Ramos (cell line): ENCODE measurements around the gene FGFBP3.
"Not testable (repeated sequence)": the region's sequence is repeated elsewhere in the genome, so short reads cannot be mapped to it uniquely, and the experiment has no call there.

ENCODE experiments used
- in situ Hi-C: fragments of 300-500 bp; cut with MboI; formaldehyde crosslinking; loops from one replicate; pipeline ENCODE4 v1.14.3; 2022; ENCODE audit warnings: low sequenced_read_pairs; ENCODE audit not compliant: unreplicated experiment

Gene FGFBP3

DNA sequence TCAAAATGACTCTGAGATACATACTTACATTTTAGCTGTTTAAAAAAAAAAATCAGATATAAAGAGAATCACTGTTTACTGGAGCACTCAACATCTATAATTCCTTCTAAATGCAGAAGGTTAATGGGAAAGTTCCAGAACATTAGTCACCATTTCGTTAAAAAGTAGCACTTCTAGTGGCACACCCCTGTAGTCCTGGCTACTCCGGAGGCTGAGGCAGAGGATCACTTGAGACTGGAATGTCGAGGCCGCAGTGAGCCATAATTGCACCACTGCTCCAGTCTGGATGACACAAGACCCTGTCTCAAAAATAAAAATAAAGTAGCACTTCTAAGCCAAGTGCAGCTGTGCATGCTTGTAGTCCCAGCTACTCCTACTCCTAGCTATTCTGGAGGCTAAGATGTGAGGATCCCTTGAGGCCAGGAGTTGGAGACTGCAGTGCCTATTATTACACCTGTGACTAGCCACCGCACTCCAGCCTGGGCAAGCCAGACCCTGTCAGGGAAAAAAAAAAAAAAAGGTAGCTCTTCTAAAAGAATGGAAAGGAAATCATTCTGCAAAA, 2.2 kb downstream of the FGFBP3 start:
- in situ Hi-C loops, result loop anchor here (25.0 kb wide), 3 partner anchors 520 to 995 kb away; partner anchors contain the start of gene ANKRD1

DNA sequence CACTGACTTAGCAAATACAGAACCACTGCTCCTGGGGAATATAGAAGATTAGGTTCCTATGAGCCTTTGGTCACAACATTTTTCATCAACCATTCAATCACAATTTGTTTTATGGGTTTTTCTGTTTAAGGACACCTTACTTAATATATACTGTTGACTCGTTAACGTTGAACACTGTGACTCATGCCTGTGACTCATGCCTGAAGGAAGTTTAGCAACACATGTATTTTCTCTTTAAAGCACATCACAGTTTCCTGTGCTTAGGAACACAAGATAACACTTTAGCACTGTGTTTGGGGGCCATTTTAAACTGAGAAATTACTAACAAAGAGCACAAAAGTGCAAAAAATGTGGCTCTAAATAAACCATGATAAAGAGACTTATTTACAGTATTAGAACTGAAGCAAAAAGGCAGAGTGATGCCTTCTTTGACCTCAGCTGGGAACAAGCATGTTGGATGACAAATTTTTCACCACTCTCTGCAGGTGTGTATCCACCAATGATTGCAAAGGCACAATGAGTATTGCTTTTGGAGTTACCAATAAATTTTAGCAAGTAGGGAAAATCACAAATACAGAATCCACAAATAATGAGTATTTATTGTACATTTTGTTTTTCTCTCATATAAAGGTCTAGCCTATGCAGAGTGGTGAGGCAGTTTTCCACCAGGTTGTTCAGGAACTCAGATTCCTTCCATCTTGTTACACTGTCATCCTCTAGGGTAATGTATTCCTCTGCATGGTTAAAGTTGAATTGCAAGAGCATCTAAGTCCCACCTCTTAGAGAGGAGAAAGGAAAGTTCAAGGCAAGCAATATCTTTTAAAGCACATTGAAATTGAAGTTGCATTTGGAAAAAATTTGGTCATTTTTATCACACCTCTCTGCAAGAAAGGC, 7.3 kb downstream of the FGFBP3 start:
- in situ Hi-C loops, result loop anchor here (25.0 kb wide), 3 partner anchors 515 to 990 kb away; partner anchors contain the start of gene ANKRD1

DNA sequence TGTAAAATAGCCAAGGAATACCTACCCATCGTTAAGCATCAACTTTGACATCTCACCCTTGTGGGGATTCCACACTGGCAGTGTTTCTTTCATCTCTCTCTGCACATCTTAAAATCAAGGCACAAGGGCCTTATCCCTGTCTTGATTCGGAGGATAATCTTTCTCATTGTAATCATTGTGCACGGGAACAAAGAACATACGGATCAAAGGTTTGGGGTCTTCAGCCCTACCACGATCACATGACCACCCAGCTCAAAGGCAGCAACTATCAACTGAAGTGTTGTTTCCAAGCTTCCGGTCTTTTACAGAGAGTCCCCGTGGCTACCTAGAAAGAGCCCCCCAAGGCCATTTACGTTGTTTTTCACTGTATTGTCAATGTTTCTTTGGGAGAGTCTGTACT, 11.9 kb downstream of the FGFBP3 start:
- in situ Hi-C loops, result no loop called here

DNA sequence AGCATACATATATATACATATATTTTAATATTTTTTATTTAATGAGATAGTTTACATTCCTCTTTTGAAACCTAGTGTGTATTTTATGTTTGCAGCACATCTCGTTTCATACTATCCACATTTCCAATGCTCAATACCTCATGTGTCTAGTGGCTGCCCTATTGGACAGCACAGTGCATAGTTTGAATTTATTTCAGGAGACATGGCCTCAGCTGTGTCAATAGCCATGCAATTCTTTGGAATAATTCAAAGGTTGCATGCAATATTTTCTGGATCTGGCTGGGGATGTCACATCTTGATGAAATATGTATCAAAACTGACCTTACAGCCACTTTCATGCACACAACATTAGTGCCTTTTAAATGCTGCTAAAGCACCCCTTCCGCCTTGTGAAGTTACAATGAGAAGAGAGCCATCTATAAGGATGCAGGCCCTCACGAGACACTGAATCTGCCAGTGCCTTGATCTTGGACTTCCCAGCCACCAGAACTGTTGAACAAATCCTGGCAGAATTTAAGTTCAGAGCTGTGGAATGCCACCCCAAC, 13.0 kb downstream of the FGFBP3 start:
- in situ Hi-C loops, result no loop called here

DNA sequence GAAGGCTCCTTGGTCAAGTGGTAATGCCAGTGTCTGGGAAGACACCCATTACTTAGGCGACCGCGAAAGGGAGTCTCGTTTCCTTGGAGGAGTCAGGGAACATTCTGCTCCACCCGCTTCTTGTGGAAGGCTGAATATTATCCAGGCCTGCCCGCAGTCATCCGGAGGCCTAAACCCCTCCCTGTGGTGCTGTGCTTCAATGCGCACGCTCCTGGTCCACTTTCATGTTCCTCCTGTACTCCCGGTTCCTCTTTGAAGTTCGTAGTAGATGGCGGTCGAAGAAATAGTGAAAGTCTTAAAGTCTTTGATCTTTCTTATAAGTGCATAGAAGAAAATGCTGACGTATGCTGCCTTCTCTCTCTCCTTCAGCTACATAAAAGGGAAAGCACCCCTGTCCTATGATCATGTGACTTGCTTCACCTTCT, 15.0 kb downstream of the FGFBP3 start:
- in situ Hi-C loops, result not testable (repeated sequence)

DNA sequence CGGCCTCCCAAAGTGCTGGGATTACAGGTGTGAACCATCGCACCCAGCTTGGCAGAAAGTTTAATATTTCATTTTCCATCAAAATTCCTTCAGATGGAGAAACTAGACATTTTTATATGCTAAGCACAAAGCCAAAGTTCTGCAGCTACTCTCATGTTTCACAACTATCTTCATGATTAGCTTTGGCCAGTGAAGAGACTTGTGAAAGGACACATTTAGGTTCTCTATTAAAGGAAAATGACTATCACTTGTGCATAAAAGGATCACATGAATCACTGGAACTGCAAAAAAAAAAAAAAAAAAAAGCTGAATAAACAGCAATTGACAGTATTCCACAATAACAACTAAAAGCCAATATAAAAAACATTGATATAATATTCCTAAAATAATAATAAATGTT, 16.2 kb downstream of the FGFBP3 start:
- in situ Hi-C loops, result no loop called here

DNA sequence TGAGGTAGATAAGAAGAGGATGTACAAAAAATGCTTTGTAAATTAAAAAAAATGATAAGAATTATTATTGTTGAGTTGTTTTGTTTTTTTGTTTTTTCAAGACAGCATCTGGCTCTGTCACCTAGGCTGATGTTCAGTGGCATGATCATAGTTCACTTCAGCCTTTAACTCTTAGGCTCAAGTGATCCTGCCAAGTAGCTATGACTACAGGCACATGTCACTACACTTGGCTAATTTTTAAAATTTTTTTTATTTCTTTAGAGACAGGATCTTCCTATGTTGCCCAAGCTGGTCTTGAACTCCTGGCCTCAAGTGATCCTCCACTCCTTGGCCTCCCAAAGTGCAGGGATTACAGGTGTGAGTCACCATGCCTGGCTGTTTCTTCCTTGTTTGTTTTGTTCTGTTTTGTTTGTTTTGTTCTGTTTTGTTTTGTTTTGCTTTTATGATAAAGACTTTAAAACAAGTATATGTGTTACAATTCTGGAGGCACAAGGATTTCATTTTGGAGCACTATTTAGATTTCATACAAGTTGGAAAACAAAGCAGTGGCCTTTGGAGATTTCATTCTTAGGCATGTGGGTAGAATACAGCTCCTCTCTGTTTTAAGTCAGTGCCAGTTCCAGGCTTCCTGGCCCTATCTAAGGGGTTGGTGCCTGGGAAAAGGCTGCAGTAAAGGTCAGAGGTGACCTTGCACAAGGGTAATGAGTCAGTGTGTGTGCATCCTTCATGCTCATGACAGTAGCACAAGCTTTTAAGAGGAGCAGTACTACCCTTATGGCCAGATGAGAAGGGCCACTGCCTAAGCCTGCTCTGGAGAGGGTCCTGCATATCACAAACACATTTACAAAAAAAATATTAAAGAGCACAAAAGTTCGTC, 17.9 kb downstream of the FGFBP3 start:
- in situ Hi-C loops, result no loop called here

DNA sequence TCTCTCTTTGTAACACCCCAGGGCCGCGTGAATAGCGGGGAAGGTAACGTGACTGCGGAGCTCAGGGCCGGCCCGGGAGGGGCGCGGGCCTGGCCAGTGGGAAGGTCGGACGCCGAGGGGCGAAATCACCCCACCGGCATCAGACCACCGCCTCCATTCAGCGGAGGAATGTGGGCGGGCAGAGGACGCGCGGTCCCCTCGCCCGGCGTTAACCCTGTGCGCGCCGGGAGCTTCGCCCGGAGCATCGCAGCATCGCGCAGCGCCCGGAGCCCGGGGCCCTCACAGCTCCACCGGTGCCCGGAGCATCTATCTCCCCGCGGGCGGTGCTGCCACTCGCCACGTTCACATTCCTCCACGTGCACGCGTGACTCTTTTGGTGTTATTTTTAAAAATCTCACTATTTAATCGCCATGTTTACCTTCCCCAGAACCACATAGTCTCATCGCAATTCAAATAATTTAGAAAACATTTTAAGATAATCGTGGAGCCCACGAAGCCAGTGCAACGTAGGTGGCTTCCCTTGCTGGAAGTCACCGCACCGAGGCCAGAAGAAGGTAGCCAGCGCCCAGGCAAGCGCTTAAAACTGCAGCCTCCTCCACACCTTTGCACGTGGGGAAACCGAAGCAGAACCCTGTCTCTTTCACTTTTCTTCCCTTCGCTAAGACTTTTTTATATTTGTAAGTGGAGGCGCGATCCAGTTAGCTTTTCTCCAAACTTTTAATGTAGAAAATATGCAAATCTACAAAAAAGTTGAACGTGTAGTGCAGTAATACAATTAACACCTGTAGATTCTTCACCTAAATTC, 21.8 kb downstream of the FGFBP3 start:
- in situ Hi-C loops, result no loop called here

DNA sequence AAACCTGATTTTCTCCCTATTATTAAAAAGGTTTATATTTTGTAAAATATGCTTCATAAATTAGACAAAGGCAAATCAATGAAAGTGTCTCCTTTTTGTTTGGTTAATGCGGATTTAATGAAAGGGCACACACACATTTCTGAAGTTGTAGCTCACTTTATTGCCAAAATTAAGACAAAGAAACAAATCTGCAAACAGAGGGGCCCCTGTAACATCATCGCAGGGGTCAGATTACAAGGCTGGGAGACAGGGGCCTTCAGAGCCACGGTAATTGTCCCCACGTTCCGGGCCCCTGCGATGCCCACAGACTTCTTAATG, 22.4 kb downstream of the FGFBP3 start:
- in situ Hi-C loops, result no loop called here

DNA sequence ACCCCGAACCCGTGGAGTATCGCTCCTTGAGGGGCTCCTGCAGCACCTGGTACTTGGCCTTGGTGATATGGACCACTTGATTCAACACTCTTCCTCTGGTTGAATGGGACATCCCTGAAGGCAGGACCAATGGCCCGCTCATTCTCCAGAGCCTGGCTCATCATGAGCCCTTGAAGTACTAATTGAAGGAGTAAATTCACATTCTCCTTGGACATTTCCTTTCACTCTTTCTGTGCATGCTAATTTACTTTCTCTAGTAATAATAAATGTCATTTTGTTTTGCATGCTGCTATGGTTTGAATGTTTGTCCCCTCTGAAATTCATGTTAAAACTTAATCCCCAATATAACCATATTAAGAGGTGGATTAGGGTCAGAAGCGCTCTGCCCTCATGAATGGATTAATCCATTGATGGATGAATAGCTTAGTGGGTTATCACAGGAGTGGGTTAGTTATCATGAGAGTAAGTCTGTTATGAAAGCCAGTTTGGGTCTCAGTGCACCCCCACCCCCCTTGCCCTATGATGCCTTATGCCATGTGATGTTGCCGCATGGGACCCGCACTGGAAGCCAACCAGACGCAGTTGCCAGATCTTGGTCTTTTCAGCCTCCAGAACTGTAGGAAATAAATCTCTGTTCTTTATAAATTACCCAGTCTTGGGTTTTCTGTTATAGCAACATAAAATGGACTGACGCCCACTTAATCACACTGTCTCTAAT, 23.8 kb downstream of the FGFBP3 start:
- in situ Hi-C loops, result no loop called here

DNA sequence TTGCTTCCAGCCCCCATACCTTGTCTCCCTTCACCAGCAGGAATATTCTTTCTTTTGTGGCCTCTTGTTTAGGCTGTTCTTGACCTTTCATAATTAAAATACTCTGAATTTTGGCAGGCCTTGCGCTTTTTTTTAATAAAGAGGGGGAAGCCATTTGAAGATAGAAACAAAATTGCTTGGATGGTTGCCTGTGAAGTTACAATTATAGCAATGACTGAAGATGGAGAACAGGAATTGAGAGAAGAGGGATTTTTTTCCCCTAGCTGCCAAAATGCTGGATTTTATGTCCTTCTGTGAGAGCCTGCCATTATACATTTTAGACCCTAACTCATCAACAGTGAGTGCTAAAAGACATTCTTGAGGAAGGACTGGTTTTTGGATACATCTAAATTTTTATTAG, 24.8 kb downstream of the FGFBP3 start:
- in situ Hi-C loops, result no loop called here

DNA sequence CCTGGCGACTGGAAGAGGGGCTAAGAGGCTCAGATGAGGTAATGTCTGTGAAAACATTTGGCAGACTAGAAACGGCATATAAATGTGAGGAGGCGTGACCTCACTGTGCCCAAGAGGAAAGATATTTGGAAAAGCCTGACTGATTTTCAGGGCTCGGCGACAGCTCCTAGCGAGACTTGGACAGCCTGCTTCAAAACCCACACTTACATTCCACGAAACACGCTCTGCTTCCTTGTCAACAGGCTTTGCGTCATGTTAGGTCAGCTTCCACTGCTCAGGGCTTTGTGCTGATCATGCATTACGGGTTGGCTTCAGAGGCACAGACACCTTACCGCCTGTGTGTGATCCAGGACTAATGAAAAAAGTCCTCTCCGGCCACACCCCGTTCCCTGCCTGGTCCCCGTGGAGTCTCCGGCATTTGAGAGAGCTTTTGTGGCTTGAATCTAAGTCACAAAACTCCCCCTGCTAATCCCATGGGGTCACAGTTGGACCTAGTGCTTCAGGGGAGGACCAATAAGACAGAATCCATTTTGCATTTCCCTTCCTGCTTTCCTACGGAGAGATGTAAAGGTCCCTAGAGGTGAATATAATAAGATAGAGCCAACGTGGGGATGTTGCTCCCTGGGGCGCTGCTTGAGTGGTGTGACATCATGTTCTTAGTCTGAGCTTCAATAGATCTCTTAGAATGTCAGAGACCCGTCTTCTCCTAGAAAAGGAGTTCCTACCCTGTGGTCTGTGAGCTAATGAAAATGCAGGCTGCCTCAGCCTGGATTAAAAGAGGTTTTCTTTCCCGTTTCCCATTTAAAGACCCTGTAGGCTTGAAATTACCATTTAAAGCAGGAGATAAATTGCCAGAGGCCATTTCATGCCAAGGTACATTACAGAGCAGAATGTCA, 25.5 kb downstream of the FGFBP3 start:
- in situ Hi-C loops, result no loop called here

DNA sequence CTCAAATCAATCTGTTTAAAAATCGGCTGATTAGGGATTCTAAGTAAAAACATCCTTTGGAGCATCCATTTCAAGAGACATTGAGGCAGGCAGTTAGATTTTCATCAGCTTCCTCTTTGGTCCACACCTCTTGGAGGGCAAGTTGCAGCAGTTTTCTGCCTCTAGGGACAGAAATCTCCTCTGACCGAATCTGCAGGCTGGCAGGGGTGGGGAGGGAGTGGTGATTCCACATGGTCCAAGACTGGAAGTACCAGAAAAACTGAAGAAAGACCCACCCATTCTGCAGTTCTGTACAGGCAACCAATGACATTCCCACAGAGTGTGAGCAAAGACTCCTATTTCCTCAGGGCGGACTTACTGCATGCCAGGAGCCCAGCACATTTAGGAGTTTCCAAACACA, 29.0 kb downstream of the FGFBP3 start:
- in situ Hi-C loops, result no loop called here

DNA sequence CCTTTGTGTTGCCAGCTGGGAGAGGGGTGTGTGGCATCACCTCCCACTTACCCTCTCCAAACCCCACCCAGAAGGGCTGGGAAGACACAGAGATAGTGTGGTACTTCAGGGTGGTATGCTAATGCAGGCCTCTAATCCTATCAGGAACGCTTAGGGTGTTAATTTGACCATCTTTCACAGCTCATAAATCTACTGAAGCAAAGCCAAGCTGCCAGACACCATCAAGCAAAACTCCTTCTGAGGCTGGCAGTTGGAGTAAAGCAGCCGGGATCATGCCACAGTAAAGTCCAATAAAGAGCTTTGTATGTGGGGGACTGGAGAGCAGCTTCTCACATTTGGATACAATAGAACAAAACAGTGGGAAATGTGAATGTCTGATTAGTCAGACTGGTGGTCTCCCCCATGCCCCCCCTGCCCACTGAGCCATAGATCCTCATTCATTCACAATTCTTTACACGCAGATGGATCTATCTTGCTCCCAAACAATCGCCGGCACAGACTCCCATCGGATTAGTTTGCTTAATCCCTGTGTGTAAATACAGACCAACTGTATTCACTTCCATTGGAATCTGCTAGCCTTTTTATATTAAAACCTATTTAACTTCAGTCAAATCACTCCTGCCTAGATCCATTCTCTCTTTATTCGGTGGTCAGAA, 29.6 kb downstream of the FGFBP3 start:
- in situ Hi-C loops, result no loop called here

DNA sequence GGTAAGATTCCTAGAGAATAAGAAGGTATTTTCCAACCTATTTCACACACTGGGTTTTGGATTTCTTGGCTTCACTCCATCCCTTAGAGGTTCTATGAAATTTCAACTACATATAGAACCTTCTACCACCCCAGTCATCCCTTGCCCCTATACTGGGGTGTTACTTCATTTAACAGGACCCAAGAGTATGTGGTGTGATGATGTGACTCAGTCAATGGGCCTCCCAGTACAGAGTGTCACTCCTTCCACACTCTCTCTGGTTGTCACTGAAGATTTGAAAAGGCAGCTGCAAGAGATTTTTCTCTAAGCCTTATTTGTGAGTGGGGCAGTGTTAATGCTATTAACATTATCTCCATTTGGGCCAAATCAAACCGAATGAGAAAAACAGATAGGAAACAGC, 33.5 kb downstream of the FGFBP3 start:
- in situ Hi-C loops, result no loop called here

DNA sequence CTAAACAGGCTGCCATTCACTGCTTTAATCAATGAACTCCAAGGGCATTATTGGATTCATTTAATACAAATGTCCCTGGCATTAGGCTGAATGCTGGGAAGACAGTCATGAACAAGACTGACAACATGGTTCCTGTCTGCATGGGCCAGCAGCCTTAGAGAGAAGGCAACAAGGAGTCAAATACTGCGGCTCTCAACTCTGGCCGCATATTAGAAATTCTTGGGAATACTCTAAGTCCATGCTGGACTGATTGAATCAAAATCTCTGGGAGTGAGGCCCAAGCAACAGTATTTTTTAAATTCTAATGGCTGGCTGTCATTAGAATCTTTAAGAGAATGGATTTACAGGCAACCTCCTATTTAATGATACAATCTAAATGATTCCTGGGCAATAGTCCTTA, 34.1 kb downstream of the FGFBP3 start:
- in situ Hi-C loops, result no loop called here

DNA sequence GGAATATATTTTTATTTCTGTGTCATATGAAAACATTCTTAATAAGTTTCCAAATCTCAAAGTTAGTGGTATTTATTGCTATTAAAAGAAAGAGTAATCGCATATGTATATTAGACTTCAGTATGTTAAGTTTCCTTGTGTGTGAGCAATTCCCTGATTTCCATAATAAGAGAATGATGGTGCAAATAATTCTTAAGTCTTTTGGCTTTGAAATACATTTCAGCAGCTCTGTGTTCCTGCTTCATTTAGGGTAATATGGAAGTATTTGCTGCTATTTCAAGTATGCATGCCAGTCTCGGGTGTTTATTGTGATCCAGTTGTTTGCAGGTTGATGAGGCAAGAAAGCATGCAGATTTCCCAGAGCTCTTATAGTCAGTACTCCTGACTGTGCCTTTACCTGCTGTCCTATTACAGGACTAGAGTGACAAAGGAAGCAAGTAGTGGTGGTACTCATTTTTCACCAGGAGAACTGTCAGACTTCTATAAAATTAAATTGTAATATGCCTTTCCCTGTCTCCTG, 43.7 kb downstream of the FGFBP3 start:
- in situ Hi-C loops, result no loop called here

DNA sequence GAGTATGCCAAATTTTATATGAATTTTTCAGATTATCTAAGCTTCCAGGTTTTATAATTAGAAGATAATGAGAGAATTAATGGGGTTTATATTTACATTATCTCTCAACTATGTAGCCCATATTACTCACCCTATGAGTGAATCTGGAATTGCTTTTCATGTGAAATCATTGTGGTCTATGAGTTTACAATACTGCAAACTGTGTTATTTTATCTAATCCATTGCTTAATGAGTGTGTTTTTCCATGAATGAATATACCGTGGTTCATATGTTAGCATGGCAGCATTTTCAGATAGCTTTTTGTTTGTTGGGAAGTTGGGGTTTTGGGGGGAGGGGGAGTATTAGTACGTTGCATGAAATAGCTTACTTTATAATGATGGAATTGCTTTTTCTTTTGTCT, 44.5 kb downstream of the FGFBP3 start:
- in situ Hi-C loops, result no loop called here
